PC-9 (cell line): ENCODE results near the gene TMCC1. TPM values are rescaled to one million over a fixed set of nuclear protein-coding genes. Genes with fewer than 3 reads are reported as not detected.
A peak's percentile ranks its signal among the peaks of the same experiment; 100 is the strongest.

Experiments
- BruUV-seq: library from RNA; stranded (reverse); fragments of 400-500 nt; replicated peaks from 2 replicates; lab custom pipeline; 2021; lab: Mats Ljungman, UMichigan
- CTCF ChIA-PET: fragments of 300-600 bp; sonication (Branson Sonifier 250); formaldehyde crosslinking; loops from one replicate; lab custom pipeline; 2022; ENCODE audit warnings: antibody characterized with exemption; lab: Charles Lee
- POLR2A ChIA-PET: fragments of 300-600 bp; sonication (Branson Sonifier 250); formaldehyde crosslinking; loops from one replicate; lab custom pipeline; 2022; ENCODE audit warnings: antibody characterized with exemption; ENCODE audit not compliant: unreplicated experiment; lab: Charles Lee
- DNase-seq, 2 experiments: peaks; one replicate each; pipeline versions ENCODE4 v3.0.0 to v3.0.0-alpha.2; 2015 to 2022; ENCODE audit warnings: mixed read lengths in 1 of 2
- H2AFZ ChIP-seq: fragments of 200-600 bp; sonication (generic); 2 replicates; pipeline ENCODE4 v1.8.1; 2017; ENCODE audit warnings: antibody characterized with exemption
- H3F3A ChIP-seq: fragments of 200-600 bp; sonication (generic); 2 replicates; pipeline ENCODE4 v1.8.1; 2017; ENCODE audit warnings: antibody characterized with exemption, mild to moderate bottlenecking, low read depth; ENCODE audit not compliant: insufficient read depth
- H3K27ac ChIP-seq: fragments of 200-600 bp; sonication (generic); 2 replicates; pipeline ENCODE4 v1.6.1; 2016; ENCODE audit warnings: mixed run types
- H3K27me3 ChIP-seq: fragments of 200-600 bp; sonication (generic); 2 replicates; pipeline ENCODE4 v1.6.1; 2016; ENCODE audit warnings: low read depth, mixed run types; ENCODE audit not compliant: insufficient read depth
- H3K36me3 ChIP-seq: fragments of 200-600 bp; sonication (generic); 2 replicates; pipeline ENCODE4 v1.6.1; 2016; ENCODE audit warnings: low read depth, mixed run types
- H3K4me1 ChIP-seq: fragments of 200-600 bp; sonication (generic); replicated peaks from 2 replicates; pipeline ENCODE4 v1.6.1; 2016; ENCODE audit warnings: mixed run types; ENCODE audit not compliant: insufficient read depth
- H3K4me2 ChIP-seq: fragments of 200-600 bp; sonication (generic); 2 replicates; pipeline ENCODE4 v1.6.1; 2017; ENCODE audit warnings: mixed run types
- H3K4me3 ChIP-seq: fragments of 200-600 bp; sonication (generic); 2 replicates; pipeline ENCODE4 v1.6.1; 2016; ENCODE audit warnings: mixed run types
- H3K79me2 ChIP-seq: fragments of 200-600 bp; sonication (generic); 2 replicates; pipeline ENCODE4 v1.6.1; 2017; ENCODE audit warnings: low read depth, mixed run types
- H3K9me2 ChIP-seq: fragments of 200-600 bp; sonication (generic); 2 replicates; pipeline ENCODE4 v1.8.1; 2017; ENCODE audit warnings: mild to moderate bottlenecking; ENCODE audit not compliant: insufficient read depth
- H3K9me3 ChIP-seq: fragments of 200-600 bp; sonication (generic); 2 replicates; pipeline ENCODE4 v1.8.1; 2016; ENCODE audit warnings: low read depth; ENCODE audit not compliant: insufficient read depth
- H4K20me1 ChIP-seq: fragments of 200-600 bp; sonication (generic); 2 replicates; pipeline ENCODE4 v1.8.1; 2017; ENCODE audit not compliant: insufficient read depth
- CTCF ChIP-seq: fragments of 200-600 bp; sonication (generic); conservative IDR thresholded peaks from 2 replicates; pipeline ENCODE4 v1.6.1; 2017; ENCODE audit warnings: mixed run types, antibody characterized with exemption, mild to moderate bottlenecking, moderate library complexity
- EZH2 ChIP-seq: fragments of 200-600 bp; sonication (generic); IDR thresholded peaks from 2 replicates; pipeline ENCODE4 v1.8.0; 2017; ENCODE audit warnings: antibody characterized with exemption, low read depth
- intact Hi-C: fragments of 100-400 bp; cut with micrococcal nuclease; formaldehyde crosslinking; loops from one replicate; pipeline ENCODE4 v1.10.0; 2022; ENCODE audit not compliant: unreplicated experiment
- total RNA-seq: library from RNA; stranded (reverse); gene quantifications from 2 replicates; pipeline ENCODE4 v1.2.3, GENCODE V29; 2021

The TMCC1 gene
- total RNA-seq, 1 experiment from 2014 or later: 41.4 TPM

GRCh38 chr3:129622226-129622874 lies 271.2 kb downstream of the TMCC1 start:
- ChIA-PET CTCF (no interaction called here), POLR2A (no interaction called here)
- Histone ChIP-seq H3K9me3 (no peaks in the 10 kb centered on the region), H3K4me1 (peaks cover 15% of the 10 kb centered on the region), H3K27ac (no peak overlapping the region), H3K27me3 (no peaks in the 10 kb centered on the region), H3K4me3 (no peak overlapping the region), H3K36me3 (no peaks in the 10 kb centered on the region), H3K9me2 (no peaks in the 10 kb centered on the region), H4K20me1 (no peaks in the 10 kb centered on the region), H3K4me2 (no peak overlapping the region), H3F3A (peaks cover 14% of the 10 kb centered on the region), H2AFZ (no peak overlapping the region), H3K79me2 (no peaks in the 10 kb centered on the region)
- BruUV-seq: no TSS peak
- no peak for TF ChIP-seq EZH2
- peak in 1 of 2 experiments; percentile 28 for DNase-seq
- intact Hi-C loops: no loop called here

- TF ChIP-seq EZH2 (no peak), CTCF (no peak)
- DNase-seq: peak in 1 of 2 experiments; percentile 13
- no peak overlapping the region for H3K27ac ChIP-seq
Observed at GRCh38 chr3:129621626-129622225, 271.8 kb downstream of the TMCC1 start.

DNA sequence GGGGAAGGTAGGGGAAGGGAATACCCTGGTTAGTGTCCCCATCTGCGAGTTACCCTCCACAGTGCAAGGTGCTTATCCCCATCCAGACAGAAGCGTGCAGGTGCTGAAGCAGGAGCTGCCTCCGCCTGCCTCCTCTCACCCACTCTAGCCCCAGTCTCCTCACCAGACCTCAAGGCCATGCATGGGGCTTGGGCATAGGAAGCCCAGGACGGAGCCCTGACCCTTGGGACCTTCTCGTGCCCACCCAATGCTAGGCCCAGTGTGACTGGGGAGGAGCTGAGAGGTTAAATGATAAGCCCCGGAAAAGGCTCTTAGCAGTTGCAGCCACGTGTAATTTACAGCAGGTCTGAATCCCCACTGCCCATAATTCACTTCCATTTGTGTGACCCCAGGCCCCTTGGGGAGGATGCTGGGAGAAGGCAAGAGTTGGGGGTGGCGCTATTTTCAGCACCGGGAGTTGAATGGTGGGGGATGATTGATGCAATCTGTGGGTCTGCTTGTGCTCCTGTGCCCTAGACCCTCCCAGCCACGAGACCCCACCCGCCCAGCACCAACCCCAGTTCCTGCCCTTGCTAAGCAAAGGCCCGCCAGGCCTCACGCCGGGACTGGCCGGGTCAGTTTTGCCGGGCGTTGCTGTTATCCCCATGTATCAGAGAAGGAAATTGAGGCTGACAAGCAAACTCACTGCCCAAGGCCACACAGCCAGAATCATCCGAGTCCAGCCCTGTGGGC lies 272.5 kb downstream of the TMCC1 start:
- no peaks in the 10 kb centered on the region for H3K36me3 ChIP-seq
- H3K4me3 ChIP-seq: no peak overlapping the region
- no peak for TF ChIP-seq CTCF
- TF ChIP-seq EZH2: no peak
- H3K4me2 ChIP-seq: no peak overlapping the region
- H3K27me3 ChIP-seq: no peaks in the 10 kb centered on the region
- H3K9me3 ChIP-seq: no peaks in the 10 kb centered on the region
- H3K9me2 ChIP-seq: no peaks in the 10 kb centered on the region
- no peaks in the 10 kb centered on the region for H4K20me1 ChIP-seq
- no peak overlapping the region for H3K27ac ChIP-seq
- ChIA-PET POLR2A (no interaction called here), CTCF (no interaction called here)
- H3K79me2 ChIP-seq: no peaks in the 10 kb centered on the region
- H3K4me1 ChIP-seq: peaks cover 10% of the 10 kb centered on the region
- no peak overlapping the region for H2AFZ ChIP-seq
- intact Hi-C loops: no loop called here
- peak in 1 of 2 experiments; percentile 13 for DNase-seq
- BruUV-seq: no TSS peak
- H3F3A ChIP-seq: peaks cover 9% of the 10 kb centered on the region

More at GRCh38 chr3:129621626-129622225, 271.8 kb downstream of the TMCC1 start:
- no TSS peak for BruUV-seq
- Histone ChIP-seq H3K27me3 (no peaks in the 10 kb centered on the region), H3F3A (peaks cover 14% of the 10 kb centered on the region), H2AFZ (no peak overlapping the region), H3K79me2 (no peaks in the 10 kb centered on the region), H4K20me1 (no peaks in the 10 kb centered on the region), H3K4me2 (no peak overlapping the region), H3K36me3 (no peaks in the 10 kb centered on the region), H3K4me3 (no peak overlapping the region), H3K9me3 (no peaks in the 10 kb centered on the region), H3K4me1 (peaks cover 15% of the 10 kb centered on the region), H3K9me2 (no peaks in the 10 kb centered on the region)
- ChIA-PET CTCF (no interaction called here), POLR2A (no interaction called here)
- intact Hi-C loops: no loop called here
